ENCODE results near the gene DPM1. TPM values are rescaled to one million over a fixed set of nuclear protein-coding genes. Genes with fewer than 3 reads are reported as not detected.

Gene DPM1
- total RNA-seq, 4 donors from 2014 or later = 39.0 to 62.0 (median 49.6) TPM

DNA sequence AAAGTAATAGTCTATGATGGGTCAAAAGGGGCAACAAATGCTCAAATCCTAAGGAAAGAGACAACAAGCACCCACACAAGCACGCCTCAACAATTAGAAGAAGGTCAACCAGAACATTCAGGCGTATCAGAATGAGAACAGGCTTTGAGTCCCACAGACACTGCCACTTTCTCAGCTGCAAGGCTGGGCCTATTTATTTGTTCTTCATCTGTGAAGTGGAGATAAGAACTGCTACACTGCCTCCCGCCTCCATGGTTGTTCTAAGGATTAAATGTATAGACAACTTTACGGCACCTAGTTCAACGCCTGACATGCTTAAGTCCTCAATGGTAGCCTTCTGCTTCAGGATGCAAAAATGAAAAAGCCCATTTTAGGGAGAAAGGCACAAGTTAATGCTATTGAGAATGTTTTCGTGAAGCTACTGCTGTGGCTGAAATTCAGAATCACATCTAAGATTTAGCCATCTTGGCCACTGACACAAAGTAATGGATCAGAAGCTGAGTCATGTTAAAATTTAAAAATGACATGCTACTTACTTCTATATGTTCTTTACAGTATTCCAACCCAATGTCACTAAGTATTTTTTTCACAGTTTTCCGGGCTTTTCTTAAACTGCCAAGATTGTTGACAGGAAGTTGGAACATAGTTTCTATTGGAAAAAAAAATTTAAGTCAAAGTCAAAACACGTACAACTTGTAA lies 54.8 kb downstream of the DPM1 start:
- no peak for DNase-seq (ENCODE audit: low spot score)
- TF ChIP-seq, protein P1, sequence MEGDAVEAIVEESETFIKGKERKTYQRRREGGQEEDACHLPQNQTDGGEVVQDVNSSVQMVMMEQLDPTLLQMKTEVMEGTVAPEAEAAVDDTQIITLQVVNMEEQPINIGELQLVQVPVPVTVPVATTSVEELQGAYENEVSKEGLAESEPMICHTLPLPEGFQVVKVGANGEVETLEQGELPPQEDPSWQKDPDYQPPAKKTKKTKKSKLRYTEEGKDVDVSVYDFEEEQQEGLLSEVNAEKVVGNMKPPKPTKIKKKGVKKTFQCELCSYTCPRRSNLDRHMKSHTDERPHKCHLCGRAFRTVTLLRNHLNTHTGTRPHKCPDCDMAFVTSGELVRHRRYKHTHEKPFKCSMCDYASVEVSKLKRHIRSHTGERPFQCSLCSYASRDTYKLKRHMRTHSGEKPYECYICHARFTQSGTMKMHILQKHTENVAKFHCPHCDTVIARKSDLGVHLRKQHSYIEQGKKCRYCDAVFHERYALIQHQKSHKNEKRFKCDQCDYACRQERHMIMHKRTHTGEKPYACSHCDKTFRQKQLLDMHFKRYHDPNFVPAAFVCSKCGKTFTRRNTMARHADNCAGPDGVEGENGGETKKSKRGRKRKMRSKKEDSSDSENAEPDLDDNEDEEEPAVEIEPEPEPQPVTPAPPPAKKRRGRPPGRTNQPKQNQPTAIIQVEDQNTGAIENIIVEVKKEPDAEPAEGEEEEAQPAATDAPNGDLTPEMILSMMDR (IDR thresholded peaks at IDR 0.05) = no peak
- no peak for ATAC-seq (ENCODE audit: low FRiP score)

DNA sequence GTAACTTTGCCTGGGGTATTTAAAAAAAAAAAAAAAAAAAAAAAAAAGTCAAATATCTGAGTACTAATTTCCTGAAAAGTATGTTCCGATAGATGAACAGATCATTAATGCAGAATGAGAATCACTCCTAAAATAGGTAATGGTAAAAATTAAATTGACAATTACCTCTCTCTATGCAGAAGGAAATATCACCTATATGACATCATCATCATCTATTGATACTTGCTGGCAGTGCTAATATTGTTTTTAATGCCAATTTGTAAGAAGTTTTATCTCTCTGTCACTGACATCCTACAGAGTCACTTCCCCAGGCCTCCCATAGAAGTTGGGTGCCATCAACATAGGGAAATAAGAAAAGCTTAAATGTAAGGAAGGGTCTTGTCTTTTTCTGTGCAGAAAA lies 57.0 kb downstream of the DPM1 start:
- DNase-seq (ENCODE audit: low spot score) = no peak
- no peak for ATAC-seq (ENCODE audit: low FRiP score)
- TF ChIP-seq, protein P1 (IDR thresholded peaks at IDR 0.05) = no peak

DNA sequence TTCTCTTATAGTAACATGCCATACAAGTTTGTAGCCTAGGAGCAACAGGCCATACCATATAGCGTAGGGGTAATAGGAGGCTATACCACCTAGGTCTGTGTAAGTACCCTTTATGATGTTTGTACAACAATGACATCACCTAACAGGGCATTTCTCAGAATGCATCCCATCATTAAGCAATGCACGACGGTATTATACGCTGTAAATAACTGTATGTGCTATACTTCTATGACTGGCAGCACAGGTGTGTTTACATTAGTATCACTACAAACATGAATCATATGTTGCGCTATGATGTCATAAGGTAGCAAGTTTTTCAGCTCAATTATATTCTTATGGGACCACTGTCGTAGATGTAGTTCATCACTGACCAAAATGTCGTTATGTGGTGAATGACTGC lies 58.1 kb downstream of the DPM1 start:
- ATAC-seq (ENCODE audit: low FRiP score) (no peak), DNase-seq (ENCODE audit: low spot score) (no peak)
- TF ChIP-seq, protein P1 (IDR thresholded peaks at IDR 0.05) = no peak

DNA sequence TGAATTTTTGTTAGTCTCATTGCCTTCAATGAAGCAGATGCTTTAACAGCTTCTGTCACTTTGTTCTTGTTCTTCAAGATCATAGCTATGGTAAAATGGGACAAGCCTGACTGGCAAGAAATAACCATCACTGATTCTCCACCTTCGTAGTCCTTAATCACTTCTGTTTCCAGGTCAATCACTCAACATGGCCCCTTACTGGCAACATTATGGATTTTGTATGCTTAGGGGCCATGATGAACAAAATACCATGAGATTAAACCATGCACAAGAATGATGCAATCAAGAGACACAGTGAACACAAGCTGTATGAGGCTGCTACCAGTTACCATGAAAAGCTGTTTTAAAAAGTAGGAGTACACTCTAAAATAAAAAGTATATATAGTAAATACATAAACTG lies 59.9 kb downstream of the DPM1 start:
- ATAC-seq (ENCODE audit: low FRiP score) (no peak), DNase-seq (ENCODE audit: low spot score) (no peak)
- TF ChIP-seq, protein P1 (IDR thresholded peaks at IDR 0.05) = no peak

DNA sequence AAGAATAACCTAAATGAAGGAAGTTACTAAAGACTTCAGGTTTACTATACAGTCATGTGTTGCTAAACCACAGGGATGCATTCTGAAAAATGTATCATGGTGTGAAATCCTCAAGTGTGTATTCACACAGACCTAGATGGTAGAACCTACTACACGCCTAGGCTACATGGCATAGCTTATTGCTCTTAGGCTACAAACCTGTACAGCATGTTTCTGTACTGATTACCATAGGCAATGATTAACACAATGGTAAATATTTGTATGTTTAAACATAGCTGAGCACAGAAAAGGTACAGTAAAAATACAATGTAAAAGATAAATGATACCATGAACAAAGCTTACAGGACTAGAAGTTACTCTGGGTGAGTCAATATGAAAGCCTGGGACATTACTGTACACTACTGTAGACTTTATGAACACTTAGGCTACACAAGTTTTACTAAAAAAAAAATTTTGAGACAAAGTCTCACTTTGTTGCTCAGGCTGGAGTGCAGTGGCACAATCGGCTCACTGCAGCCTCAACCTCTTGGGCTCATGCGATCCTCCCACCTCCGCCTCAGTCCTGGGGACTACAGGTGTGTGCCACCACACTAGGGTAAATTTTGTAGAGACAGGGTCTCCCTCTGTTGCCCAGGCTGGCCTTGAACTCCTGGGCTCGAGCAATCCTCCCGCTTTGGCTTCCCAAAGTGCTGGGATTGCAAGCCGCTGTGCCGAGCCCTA lies 63.1 kb downstream of the DPM1 start:
- TF ChIP-seq, protein P1 (IDR thresholded peaks at IDR 0.05) = no peak
- DNase-seq (ENCODE audit: low spot score) (no peak), ATAC-seq (ENCODE audit: low FRiP score) (no peak)

DNA sequence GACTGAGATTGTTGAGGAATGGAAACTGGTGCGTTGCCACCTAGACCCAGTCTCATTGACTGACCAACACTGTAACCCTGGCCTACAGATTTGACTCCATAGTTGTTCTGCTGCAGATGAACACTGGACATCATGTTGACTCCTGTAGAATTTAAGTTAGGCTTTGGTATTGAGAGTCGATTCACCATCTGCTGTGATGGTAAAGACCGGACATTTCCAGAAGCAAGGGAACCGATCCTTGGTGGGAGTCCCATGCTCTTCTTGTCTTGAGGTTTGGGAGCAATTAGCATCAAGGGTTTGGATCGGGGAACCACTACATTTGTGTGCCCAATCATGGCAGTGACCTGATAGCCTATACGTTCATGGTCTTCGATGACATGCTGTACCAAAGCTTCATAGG lies 64.7 kb downstream of the DPM1 start:
- no peak for DNase-seq (ENCODE audit: low spot score)
- no peak for ATAC-seq (ENCODE audit: low FRiP score)
- TF ChIP-seq, protein P1 (IDR thresholded peaks at IDR 0.05) = no peak

DNA sequence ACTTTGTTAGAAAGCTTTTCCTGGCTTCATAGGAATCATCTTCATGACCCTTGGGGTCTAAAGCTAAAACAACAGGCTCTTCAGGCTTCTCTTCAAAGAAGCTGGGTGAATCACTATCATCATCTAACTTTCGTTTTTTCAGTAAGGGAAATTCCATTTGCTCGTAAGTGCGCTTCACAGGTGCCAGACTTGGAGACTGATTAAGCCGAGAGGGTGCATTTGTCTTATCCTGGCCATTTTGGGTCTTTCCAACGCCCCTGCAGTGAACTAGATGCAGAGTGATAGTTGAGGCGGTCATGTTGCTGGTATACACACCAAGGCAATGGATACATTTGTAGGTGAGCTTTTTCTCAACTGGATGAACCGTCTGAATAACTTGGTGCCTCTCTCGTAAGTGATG lies 65.9 kb downstream of the DPM1 start:
- TF ChIP-seq, protein P1 (IDR thresholded peaks at IDR 0.05) = no peak
- no peak for DNase-seq (ENCODE audit: low spot score)
- ATAC-seq (ENCODE audit: low FRiP score) = no peak
